Stimulated activated CD8-positive, alpha-beta memory T cell treated with anti-CD3 and anti-CD28 coated beads, Interleukin-2, amount 100 ng/mL, for 48 hours (primary cell): ENCODE data around the gene POFUT1.

Experiments used
- DNase-seq, 2 donors: peaks; one replicate each; pipeline ENCODE4 v3.0.0-alpha.2; 2020; ENCODE audit warnings: low read depth in 2 of 2

The POFUT1 gene

DNA sequence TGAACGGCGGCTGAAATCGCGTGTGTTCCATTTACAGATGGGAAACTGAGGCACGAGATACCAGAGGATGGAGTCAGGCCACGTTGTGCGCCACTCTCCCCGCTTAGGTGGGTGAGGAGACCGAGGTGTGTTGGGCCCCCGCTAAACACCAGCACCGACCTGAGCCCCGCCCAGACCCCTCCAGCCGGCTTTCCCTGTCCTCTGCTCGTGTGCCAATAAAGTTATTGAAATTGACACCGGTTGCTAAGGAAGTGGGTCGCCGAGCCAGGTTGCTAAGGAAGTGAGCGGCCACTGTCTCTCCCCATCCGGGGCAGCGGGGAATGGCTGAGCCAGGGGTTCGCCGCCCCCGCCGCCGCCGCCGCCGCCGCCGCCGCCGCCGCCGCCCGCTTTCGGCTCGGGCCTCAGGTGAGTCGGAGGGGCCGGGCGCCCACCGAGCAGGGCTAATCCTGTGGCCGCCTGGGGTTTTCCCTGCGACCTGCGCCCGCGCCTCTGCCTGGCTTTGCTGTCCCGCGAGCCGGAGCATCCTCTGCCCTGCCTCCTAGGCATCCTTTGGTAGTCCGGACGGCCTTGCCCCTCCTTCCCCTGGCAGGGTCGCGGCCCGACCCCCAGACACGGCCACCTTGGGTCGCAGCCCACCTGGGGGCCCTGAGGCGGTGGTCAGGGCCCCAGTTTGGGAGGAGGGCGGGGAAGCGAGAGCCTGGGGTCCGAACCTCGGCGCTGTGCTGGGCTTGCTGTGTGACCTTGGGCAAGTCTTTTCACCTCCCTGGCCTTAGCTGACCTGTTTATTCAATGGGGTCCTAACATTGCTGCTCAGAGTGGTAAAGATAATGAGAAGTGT is 69.9 kb downstream of the POFUT1 start, which contains the start of gene KIF3B:
KIF3B (plus strand) TSS at position 291 of the 838 bp plus-strand sequence. CDS start 32,127 bp downstream, outside the sequence.
- peak; percentile 78 to 80 for DNase-seq

GRCh38 chr20:32278199-32278643 is 70.5 kb downstream of the POFUT1 start:
- no peak for DNase-seq

- DNase-seq, result peak in 1 of 2 donors; percentile 11
Measured at GRCh38 chr20:32281711-32282110, 74.0 kb downstream of the POFUT1 start.

DNA sequence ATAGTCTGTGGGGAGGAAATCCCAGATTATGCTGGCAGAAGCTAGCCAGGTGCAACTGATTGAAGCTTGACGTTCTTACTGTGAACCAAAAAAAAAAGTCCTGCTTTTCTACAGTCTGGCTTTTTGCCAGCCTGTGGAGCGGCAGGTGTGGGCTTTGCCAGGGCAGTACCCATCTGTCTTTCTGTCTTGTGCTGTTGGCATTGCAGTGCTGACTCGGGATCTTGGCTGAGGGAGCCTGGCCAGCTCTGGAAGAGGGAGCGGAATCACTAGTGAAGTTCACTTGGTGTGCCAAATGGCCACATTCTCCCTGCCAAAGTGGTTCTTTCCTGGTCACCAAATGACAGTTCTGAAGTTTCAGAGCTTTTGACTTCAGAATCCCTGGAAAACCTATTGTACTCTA is 74.8 kb downstream of the POFUT1 start:
- no peak for DNase-seq

GRCh38 chr20:32285082-32285620 is 77.5 kb downstream of the POFUT1 start:
- DNase-seq, result no peak

- DNase-seq, result peak; percentile 17 to 29
Measured at GRCh38 chr20:32285621-32286371, 78.1 kb downstream of the POFUT1 start.

DNA sequence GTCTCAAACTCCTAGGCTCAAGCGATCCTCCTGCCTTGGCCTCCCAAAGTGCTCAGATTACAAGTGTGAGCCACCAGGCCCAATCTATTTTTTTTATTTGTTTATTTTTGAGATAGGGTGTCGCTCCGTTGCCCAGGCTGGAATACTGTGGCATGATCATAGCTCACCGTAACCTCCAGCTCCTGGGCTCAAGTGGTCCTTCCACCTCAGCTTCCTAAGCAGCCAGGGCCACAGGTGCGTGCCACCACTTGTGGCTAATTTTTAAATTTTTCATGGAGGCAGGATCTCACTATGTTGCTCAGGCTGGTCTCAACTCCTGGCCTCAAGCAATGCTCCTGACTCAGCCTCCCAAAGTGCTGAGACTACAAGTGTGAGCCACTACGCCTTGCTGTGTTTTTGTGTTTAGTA is 79.6 kb downstream of the POFUT1 start:
- no peak for DNase-seq
